Vagina (tissue), 2 donors: ENCODE data around the gene ZGLP1. TPM values are rescaled to one million over a fixed set of nuclear protein-coding genes. Genes with fewer than 3 reads are reported as not detected.

Source experiments
- DNase-seq, 2 donors: peaks; one replicate each; pipeline ENCODE4 v3.0.0-alpha.2; 2017; ENCODE audit errors: extremely low spot score in 2 of 2
- H3K27ac ChIP-seq: fragments of 200-600 bp; sonication (generic); one replicate; pipeline ENCODE4 v1.5.1; 2019
- H3K27me3 ChIP-seq: fragments of 200-600 bp; sonication (generic); one replicate; pipeline ENCODE4 v1.5.1; 2019
- H3K36me3 ChIP-seq, 2 donors: fragments of 200-600 bp; sonication (generic); one replicate each; pipeline ENCODE4 v1.5.1; 2017 to 2019
- H3K4me1 ChIP-seq: fragments of 200-600 bp; sonication (generic); one replicate; pipeline ENCODE4 v1.5.1; 2019
- H3K4me3 ChIP-seq, 2 donors: fragments of 200-600 bp; sonication (generic); 1 replicate in 1 of 2; 2 replicates in 1 of 2; pipeline ENCODE4 v1.5.1; 2016 to 2019
- H3K9me3 ChIP-seq: fragments of 200-600 bp; sonication (generic); one replicate; pipeline ENCODE4 v1.5.1; 2019
- CTCF ChIP-seq, 3 experiments: fragments of 450-650 bp in 2 of 3; fragments of 200-600 bp in 1 of 3; sonication (generic) in 1 of 3; IDR thresholded peaks; one replicate each; pipeline ENCODE4 v1.5.1; 2017 to 2019; ENCODE audit warnings: antibody characterized with exemption in 3 of 3, mild to moderate bottlenecking in 2 of 3, moderate library complexity in 2 of 3
- POLR2A ChIP-seq, 2 donors: fragments of 450-650 bp; IDR thresholded peaks; one replicate each; pipeline ENCODE4 v1.6.1; 2017; ENCODE audit warnings: antibody characterized with exemption in 2 of 2, mild to moderate bottlenecking in 2 of 2, moderate library complexity in 2 of 2
- POLR2AphosphoS5 ChIP-seq, 2 donors: sonication (generic); formaldehyde crosslinking; IDR thresholded peaks; one replicate each; pipeline ENCODE4 v1.9.0; 2017; ENCODE audit warnings: antibody characterized with exemption in 2 of 2, mild to moderate bottlenecking in 2 of 2, low read depth in 1 of 2; ENCODE audit not compliant: insufficient read depth in 1 of 2
- intact Hi-C: fragments of 100-400 bp; cut with DNase I; formaldehyde crosslinking; loops from one replicate; pipeline ENCODE4 v1.15.1; 2023
- total RNA-seq: library from RNA; depleted of rRNA; stranded (reverse); fragments of >200 nt; gene quantifications from one replicate; pipeline ENCODE4 v1.2.3, GENCODE V29; 2016

ZGLP1 gene
- total RNA-seq, 1 donor from 2014 or later, result 5.2 TPM

GRCh38 chr19:10318807-10319682 is 9.4 kb upstream of the ZGLP1 start:
- no peak overlapping the region for H3K4me3 ChIP-seq
- no peak for TF ChIP-seq CTCF (IDR thresholded peaks at IDR 0.05)
- TF ChIP-seq POLR2AphosphoS5 (IDR thresholded peaks at IDR 0.05; ENCODE audit: insufficient read depth in 1 of 2, low read depth in 1 of 2), result no peak
- no peak for TF ChIP-seq POLR2A (IDR thresholded peaks at IDR 0.05)
- H3K27ac ChIP-seq, result no peak overlapping the region
- intact Hi-C loops, result no loop called here
- H3K9me3 ChIP-seq, result no peaks in the 10 kb centered on the region
- peaks cover 0 to 58% of the 10 kb centered on the region in 2 donors for H3K36me3 ChIP-seq
- H3K27me3 ChIP-seq, result no peaks in the 10 kb centered on the region
- peaks cover 16% of the 10 kb centered on the region for H3K4me1 ChIP-seq
- no peak for DNase-seq

- intact Hi-C loops, result no loop called here
- peaks cover 16% of the 10 kb centered on the region for H3K4me1 ChIP-seq
- no peak overlapping the region for H3K4me3 ChIP-seq
- peaks cover 0 to 49% of the 10 kb centered on the region in 2 donors for H3K36me3 ChIP-seq
- TF ChIP-seq CTCF (IDR thresholded peaks at IDR 0.05) (no peak), POLR2AphosphoS5 (IDR thresholded peaks at IDR 0.05; ENCODE audit: insufficient read depth in 1 of 2, low read depth in 1 of 2) (no peak), POLR2A (IDR thresholded peaks at IDR 0.05) (no peak)
- no peak for DNase-seq
- no peaks in the 10 kb centered on the region for H3K9me3 ChIP-seq
- H3K27me3 ChIP-seq, result no peaks in the 10 kb centered on the region
- H3K27ac ChIP-seq, result no peak overlapping the region
These were observed 8.3 kb upstream of the ZGLP1 start for GRCh38 chr19:10317857-10318462.

GRCh38 chr19:10317045-10317856 is 7.6 kb upstream of the ZGLP1 start:
- H3K9me3 ChIP-seq, result no peaks in the 10 kb centered on the region
- peaks cover 16% of the 10 kb centered on the region for H3K4me1 ChIP-seq
- no peak overlapping the region for H3K4me3 ChIP-seq
- no peak overlapping the region for H3K27ac ChIP-seq
- intact Hi-C loops, result no loop called here
- DNase-seq, result no peak
- H3K27me3 ChIP-seq, result no peaks in the 10 kb centered on the region
- H3K36me3 ChIP-seq, result peaks cover 0 to 42% of the 10 kb centered on the region in 2 donors
- TF ChIP-seq CTCF (IDR thresholded peaks at IDR 0.05), result no peak
- TF ChIP-seq POLR2AphosphoS5 (IDR thresholded peaks at IDR 0.05; ENCODE audit: insufficient read depth in 1 of 2, low read depth in 1 of 2), result no peak
- TF ChIP-seq POLR2A (IDR thresholded peaks at IDR 0.05), result no peak

- Histone ChIP-seq H3K36me3 (peaks cover 0 to 36% of the 10 kb centered on the region in 2 donors), H3K4me1 (peaks cover 16% of the 10 kb centered on the region), H3K27ac (peak overlapping the region; percentile 72), H3K4me3 (peak overlapping the region; percentile 76 to 81), H3K27me3 (no peaks in the 10 kb centered on the region), H3K9me3 (no peaks in the 10 kb centered on the region)
- DNase-seq, result no peak
- TF ChIP-seq POLR2AphosphoS5 (IDR thresholded peaks at IDR 0.05; ENCODE audit: insufficient read depth in 1 of 2, low read depth in 1 of 2) (no peak), CTCF (IDR thresholded peaks at IDR 0.05) (no peak), POLR2A (IDR thresholded peaks at IDR 0.05) (no peak)
- intact Hi-C loops, result no loop called here
These were observed 6.8 kb upstream of the ZGLP1 start for GRCh38 chr19:10316229-10317044.
